Measurements from ENCODE around the gene ING5.

ING5 gene

DNA sequence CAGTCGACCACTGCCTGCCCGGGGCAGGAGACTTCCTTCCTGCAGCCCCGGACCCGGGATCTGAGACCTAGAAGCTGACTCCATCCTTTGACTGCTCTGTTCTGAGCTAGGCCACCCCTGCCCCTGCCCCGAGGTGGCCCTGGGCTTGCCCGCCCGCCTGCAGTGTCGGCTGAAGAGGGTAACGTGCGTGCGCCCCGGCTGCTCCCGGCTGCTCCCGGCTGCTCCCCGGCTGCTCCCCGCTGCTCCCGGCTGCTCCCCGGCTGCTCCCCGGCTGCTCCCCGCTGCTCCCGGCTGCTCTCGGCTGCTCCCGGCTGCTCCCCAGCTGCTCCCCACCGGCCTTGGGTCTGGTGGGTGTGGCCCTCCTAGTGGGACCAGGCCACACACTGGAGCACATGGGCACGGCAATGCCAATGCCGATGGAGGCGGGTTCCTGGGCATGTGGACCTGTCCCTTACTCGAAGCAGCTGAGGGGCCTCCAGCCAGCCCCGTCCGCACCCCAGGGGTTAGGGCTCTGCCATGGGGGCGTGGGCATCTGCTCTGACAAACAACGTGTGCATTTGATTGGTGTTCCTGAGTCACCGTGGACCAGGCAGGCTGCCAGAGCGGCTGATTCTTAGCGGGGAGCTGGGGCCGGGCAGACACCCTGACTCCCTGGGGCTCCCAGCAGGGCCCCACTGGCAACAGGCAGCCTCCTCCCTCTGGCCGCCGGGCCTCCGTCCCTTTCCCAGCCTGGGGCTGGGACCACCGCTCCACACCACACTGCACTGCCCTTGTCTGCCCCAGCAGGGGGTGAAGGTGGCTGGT is 72.8 kb downstream of the ING5 start:
- no peak overlapping the region for H2AFZ ChIP-seq (ENCODE audit: low read depth, low read length)
- no peaks in the 10 kb centered on the region for H3K36me3 ChIP-seq (ENCODE audit: insufficient read depth, low read length)
- peak; percentile 3 for DNase-seq
- H3K4me1 ChIP-seq (ENCODE audit: insufficient read depth, low read length): no peaks in the 10 kb centered on the region
- no peaks in the 10 kb centered on the region for H4K20me1 ChIP-seq (ENCODE audit: insufficient read depth, low read length)
- no peak overlapping the region for H3K27ac ChIP-seq (ENCODE audit: low read length)
- no peaks in the 10 kb centered on the region for H3K27me3 ChIP-seq (ENCODE audit: insufficient read depth, low read length, poor library complexity)
- no peak for TF ChIP-seq EZH2 (IDR thresholded peaks at IDR 0.05; ENCODE audit: borderline replicate concordance, low read depth, low read length, severe bottlenecking)
- TF ChIP-seq, protein P1, sequence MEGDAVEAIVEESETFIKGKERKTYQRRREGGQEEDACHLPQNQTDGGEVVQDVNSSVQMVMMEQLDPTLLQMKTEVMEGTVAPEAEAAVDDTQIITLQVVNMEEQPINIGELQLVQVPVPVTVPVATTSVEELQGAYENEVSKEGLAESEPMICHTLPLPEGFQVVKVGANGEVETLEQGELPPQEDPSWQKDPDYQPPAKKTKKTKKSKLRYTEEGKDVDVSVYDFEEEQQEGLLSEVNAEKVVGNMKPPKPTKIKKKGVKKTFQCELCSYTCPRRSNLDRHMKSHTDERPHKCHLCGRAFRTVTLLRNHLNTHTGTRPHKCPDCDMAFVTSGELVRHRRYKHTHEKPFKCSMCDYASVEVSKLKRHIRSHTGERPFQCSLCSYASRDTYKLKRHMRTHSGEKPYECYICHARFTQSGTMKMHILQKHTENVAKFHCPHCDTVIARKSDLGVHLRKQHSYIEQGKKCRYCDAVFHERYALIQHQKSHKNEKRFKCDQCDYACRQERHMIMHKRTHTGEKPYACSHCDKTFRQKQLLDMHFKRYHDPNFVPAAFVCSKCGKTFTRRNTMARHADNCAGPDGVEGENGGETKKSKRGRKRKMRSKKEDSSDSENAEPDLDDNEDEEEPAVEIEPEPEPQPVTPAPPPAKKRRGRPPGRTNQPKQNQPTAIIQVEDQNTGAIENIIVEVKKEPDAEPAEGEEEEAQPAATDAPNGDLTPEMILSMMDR (IDR thresholded peaks at IDR 0.05; ENCODE audit: borderline replicate concordance, extremely low read depth, low read length, poor library complexity, severe bottlenecking): no peak
- H3K4me3 ChIP-seq (ENCODE audit: low read depth in 1 of 2, low read length in 2 of 2): no peak overlapping the region
- no peaks in the 10 kb centered on the region for H3K9me3 ChIP-seq (ENCODE audit: insufficient read depth, low read length, severe bottlenecking)
- no peak overlapping the region for H3K4me2 ChIP-seq (ENCODE audit: insufficient read depth, low read length)
- H3K9ac ChIP-seq (ENCODE audit: low read depth, low read length): no peak overlapping the region
- H3K79me2 ChIP-seq (ENCODE audit: insufficient read depth, low read length): no peaks in the 10 kb centered on the region
- no peak for ATAC-seq (ENCODE audit: insufficient read depth, low read depth)

DNA sequence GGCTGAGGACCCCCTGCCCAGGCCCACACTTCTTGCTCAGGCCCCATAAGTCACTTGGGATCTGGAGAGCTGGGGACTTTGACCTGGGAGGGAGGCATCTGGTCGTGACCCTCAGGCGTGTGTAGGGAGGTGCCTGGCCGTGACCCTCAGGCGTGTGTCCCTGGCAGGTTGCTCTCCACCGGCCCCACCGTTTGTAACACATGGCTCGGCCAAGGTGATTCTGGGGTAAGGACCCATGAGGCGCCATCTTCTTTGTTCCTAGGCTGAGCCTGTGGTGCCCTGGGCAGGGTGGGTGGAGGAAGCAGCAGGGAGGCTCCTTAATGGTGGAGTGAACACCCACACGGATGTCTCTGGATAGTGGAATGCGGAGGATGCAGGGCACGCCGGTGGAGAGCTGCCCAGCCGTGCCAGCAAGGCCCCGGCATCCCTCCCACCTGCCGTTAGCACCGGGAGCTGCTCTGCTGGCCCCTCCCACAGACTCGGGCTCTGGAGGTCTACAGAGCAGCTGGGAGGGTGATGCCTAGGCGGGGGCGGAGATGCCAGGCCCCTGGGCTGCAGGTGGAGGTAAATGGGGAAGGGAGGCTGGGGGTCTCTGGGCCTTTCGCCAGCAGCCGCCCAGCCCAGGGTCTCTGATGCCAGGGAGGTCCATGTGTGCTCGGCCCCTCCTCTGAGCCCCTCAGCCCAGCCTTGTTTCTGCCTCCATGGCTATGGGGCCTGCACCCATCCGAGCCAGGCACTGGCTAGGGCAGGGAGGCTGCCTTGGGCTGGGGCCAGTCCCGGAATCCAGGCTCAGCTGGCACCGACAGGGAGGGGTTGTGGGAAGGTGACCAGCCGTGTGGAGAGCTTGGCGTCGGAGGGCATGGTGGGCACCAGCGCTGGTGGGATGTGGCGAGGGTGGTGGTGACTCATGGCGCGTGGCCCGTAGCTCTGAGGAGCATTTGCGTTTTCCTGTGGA is 73.7 kb downstream of the ING5 start:
- Histone ChIP-seq H3K9ac (ENCODE audit: low read depth, low read length) (no peak overlapping the region), H3K27me3 (ENCODE audit: insufficient read depth, low read length, poor library complexity) (no peaks in the 10 kb centered on the region), H3K4me3 (ENCODE audit: low read depth in 1 of 2, low read length in 2 of 2) (no peak overlapping the region), H3K79me2 (ENCODE audit: insufficient read depth, low read length) (no peaks in the 10 kb centered on the region), H4K20me1 (ENCODE audit: insufficient read depth, low read length) (no peaks in the 10 kb centered on the region), H3K9me3 (ENCODE audit: insufficient read depth, low read length, severe bottlenecking) (peaks cover 3% of the 10 kb centered on the region), H3K4me1 (ENCODE audit: insufficient read depth, low read length) (no peaks in the 10 kb centered on the region), H2AFZ (ENCODE audit: low read depth, low read length) (no peak overlapping the region), H3K4me2 (ENCODE audit: insufficient read depth, low read length) (no peak overlapping the region), H3K27ac (ENCODE audit: low read length) (no peak overlapping the region), H3K36me3 (ENCODE audit: insufficient read depth, low read length) (no peaks in the 10 kb centered on the region)
- ATAC-seq (ENCODE audit: insufficient read depth, low read depth) (0 out of 3 replicates have a peak, but pooled peaks have one; percentile 21), DNase-seq (peak; percentile 1)
- TF ChIP-seq EZH2 (IDR thresholded peaks at IDR 0.05; ENCODE audit: borderline replicate concordance, low read depth, low read length, severe bottlenecking): no peak
- TF ChIP-seq, protein P1 (IDR thresholded peaks at IDR 0.05; ENCODE audit: borderline replicate concordance, extremely low read depth, low read length, poor library complexity, severe bottlenecking): no peak

DNA sequence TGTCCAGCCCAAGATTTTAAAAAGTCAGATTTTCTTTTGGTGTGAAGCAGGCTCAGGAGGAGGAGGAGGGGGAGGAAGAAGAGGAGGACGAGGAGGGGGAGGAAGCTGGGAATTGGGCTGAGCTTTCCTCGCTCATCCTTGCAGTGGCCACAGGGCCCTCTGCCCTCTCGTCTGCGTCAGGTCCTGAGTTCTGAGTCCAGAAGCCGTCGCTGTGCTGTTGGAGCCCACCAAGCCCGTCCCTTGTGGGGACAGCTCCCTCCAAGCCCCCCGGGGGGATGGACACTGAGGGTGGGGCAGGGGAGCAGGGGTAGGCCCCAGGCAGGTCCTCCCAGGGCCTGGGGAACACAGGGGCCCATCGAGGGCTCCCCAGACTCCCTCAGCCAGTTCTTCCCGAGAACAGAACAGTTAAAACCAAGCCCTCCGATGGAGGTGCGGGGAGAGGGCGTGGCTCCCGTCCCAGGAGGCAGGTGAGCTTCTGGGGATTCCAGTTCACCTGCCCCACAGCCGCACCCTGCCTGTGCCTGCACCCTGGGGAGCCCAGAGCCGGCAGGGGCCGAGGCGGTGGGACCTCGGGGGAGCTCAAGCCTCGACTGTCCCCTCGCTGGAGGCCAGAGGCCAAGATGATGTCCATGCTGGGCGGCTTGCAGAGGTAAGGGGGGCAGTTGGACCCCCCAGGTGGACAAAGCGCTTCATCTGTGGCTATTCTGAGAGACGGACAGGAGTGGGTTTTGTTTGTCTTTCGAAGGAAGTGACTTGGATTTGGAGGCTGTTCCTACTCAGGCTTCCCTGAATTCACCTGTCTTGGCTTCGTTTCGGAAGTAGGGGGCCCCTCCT is 74.7 kb downstream of the ING5 start, which contains the start of gene GAL3ST2:
GAL3ST2 (plus strand) TSS at position 487 of the 834 bp plus-strand sequence; CDS start at position 621, 134 bp downstream.
- Histone ChIP-seq H3K4me3 (ENCODE audit: low read depth in 1 of 2, low read length in 2 of 2) (no peak within 1 kb of the TSS), H3K27me3 (ENCODE audit: insufficient read depth, low read length, poor library complexity) (no peaks in the 10 kb centered on the region), H3K9me3 (ENCODE audit: insufficient read depth, low read length, severe bottlenecking) (peaks cover 14% of the 10 kb centered on the region), H4K20me1 (ENCODE audit: insufficient read depth, low read length) (no peaks in the 10 kb centered on the region), H2AFZ (ENCODE audit: low read depth, low read length) (no peak within 1 kb of the TSS), H3K36me3 (ENCODE audit: insufficient read depth, low read length) (no peaks in the 10 kb centered on the region), H3K4me2 (ENCODE audit: insufficient read depth, low read length) (no peak within 1 kb of the TSS), H3K27ac (ENCODE audit: low read length) (no peak within 1 kb of the TSS), H3K4me1 (ENCODE audit: insufficient read depth, low read length) (no peaks in the 10 kb centered on the region), H3K79me2 (ENCODE audit: insufficient read depth, low read length) (no peaks in the 10 kb centered on the region), H3K9ac (ENCODE audit: low read depth, low read length) (no peak within 1 kb of the TSS)
- ATAC-seq (ENCODE audit: insufficient read depth, low read depth) (no peak), DNase-seq (peak; percentile 2)
- no peak for TF ChIP-seq EZH2 (IDR thresholded peaks at IDR 0.05; ENCODE audit: borderline replicate concordance, low read depth, low read length, severe bottlenecking)
- TF ChIP-seq, protein P1 (IDR thresholded peaks at IDR 0.05; ENCODE audit: borderline replicate concordance, extremely low read depth, low read length, poor library complexity, severe bottlenecking): no peak
